ENCODE measurements around the gene SPOCK2. TPM values are rescaled to one million over a fixed set of nuclear protein-coding genes. Genes with fewer than 3 reads are reported as not detected.
"Not testable (repeated sequence)": the region's sequence is repeated elsewhere in the genome, so short reads cannot be mapped to it uniquely, and the experiment has no call there.

The SPOCK2 gene
- 100 to 1,000 TPM; 312 to 543 (median 505) TPM for total RNA-seq
- polyA plus RNA-seq, result 100 to 1,000 TPM; 200 to 250 TPM
- total RNA-seq, result 1,273 reads per million, percentile 99 among the genes with 10 or more reads in this experiment

DNA sequence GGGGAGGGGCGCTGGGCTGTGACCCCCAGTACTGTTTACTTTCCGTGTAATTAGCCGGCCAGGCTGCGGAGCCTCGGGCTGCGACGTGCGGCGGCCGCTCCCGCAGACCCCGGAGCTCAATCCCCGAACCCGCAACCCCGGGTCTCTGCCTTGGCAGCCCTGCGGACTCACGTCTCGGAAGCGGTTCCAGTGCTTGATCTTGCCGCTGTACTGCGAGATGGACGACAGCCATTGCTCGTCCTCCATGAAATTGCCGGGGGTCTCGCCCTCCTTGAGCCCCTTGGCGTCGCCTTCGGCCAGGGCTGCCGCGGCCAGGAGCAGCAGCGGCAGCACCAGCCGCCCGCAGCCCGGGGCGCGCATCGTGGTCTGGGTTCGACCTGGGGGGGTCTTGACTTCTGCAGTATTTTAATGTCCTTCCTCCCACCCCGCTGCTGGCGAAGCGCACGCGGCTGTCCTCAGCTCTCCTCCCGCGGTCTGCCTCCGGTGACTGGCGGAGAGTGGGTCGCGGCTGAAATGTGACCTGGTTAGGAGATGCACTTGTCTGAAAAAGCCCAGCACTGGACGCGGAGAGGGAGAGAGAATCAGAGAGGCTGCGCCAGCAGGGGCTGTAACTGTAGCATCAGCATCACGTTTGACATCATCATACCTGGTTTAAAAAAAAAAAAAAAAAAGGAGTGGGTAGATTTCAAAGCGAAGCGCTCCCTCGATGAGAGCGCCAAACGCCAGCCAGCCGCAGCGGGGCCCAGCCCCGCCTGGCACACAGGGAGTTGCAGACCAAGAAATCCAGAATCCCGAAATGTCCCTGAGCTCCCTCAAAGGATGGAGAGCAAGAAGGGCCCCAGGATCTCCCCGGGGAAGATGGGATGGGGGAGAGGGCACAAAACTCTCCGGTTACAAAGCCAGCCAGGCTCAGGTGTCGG is at the start of gene SPOCK2:
Gene SPOCK2, minus strand, starts transcription at position 583 of the 920 bp plus-strand sequence. Its CDS starts 223 bp downstream, at position 360.
- Histone ChIP-seq H3K4me1 (ENCODE audit: control insufficient read depth in 2 of 2, insufficient read depth in 2 of 2, low read length in 2 of 2) (peaks cover 47 to 57% of the 10 kb centered on the region in 2 donors), H3K9me3 (ENCODE audit: control insufficient read depth in 2 of 3, low read length in 3 of 3) (no peaks in the 10 kb centered on the region), H3K4me3 (ENCODE audit: low read length) (peak within 1 kb of the TSS; percentile 98), H3K27me3 (ENCODE audit: control insufficient read depth in 2 of 2, insufficient read depth in 2 of 2, low read length in 2 of 2) (no peaks in the 10 kb centered on the region), H3K27ac (ENCODE audit: low read depth, low read length) (peak within 1 kb of the TSS; percentile 99), H3K36me3 (ENCODE audit: control insufficient read depth in 2 of 3, insufficient read depth in 3 of 3, low read length in 3 of 3) (peaks cover 5 to 46% (median 12%) of the 10 kb centered on the region in 3 experiments)
- ChIA-PET CTCF (interaction anchor here (0.6 to 3.0 kb wide), 13 partner anchors 10 to 250 kb away, joined by 3 to 13 read pairs (median 4); no protein-coding TSS in a partner anchor), POLR2A (interaction anchor here (0.7 to 13.9 kb wide), 30 partner anchors 9 to 314 kb away, joined by 3 to 297 read pairs (median 4); partner anchors contain the start of genes ANAPC16 and ASCC1)
- DNase-seq (peak; percentile 49 to 87 (median 84)), ATAC-seq (peak; percentile 82)
- Mint-ChIP-seq H3K9me3 (peaks cover 0 to 3% (median 0%) of the 10 kb centered on the region in 11 donors), H3K36me3 (peaks cover 20 to 33% (median 29%) of the 10 kb centered on the region in 5 donors), H3K4me1 (peaks cover 31 to 63% (median 58%) of the 10 kb centered on the region in 7 donors), H3K27ac (peak within 1 kb of the TSS; percentile 96 to 100 (median 99)), H3K4me3 (peak within 1 kb of the TSS; percentile 88 to 100 (median 99)), H3K27me3 (no peaks in the 10 kb centered on the region)
- intact Hi-C loops (cut with micrococcal nuclease), result loop anchor here (1.0 to 10.0 kb wide), 13 partner anchors 9 to 353 kb away; partner anchors contain the start of genes ANAPC16 (in 1 of the 2), ASCC1 (in 1 of the 2) and DNAJB12 (in 1 of the 2)

GRCh38 chr10:72137583-72137982 is 49.2 kb upstream of the SPOCK2 start:
- H3K36me3 Mint-ChIP-seq, result peaks cover 0 to 35% (median 6%) of the 10 kb centered on the region in 5 donors
- intact Hi-C loops (cut with micrococcal nuclease), result no loop called here
- no peaks in the 10 kb centered on the region for H3K9me3 ChIP-seq (ENCODE audit: control insufficient read depth in 2 of 3, low read length in 3 of 3)
- peaks cover 29 to 49% (median 41%) of the 10 kb centered on the region in 7 donors for H3K4me1 Mint-ChIP-seq
- no peaks in the 10 kb centered on the region for H3K36me3 ChIP-seq (ENCODE audit: control insufficient read depth in 2 of 3, insufficient read depth in 3 of 3, low read length in 3 of 3)
- H3K4me3 Mint-ChIP-seq, result no peak overlapping the region
- H3K27me3 ChIP-seq (ENCODE audit: control insufficient read depth in 2 of 2, insufficient read depth in 2 of 2, low read length in 2 of 2), result no peaks in the 10 kb centered on the region
- H3K27ac ChIP-seq (ENCODE audit: low read depth, low read length), result no peak overlapping the region
- ATAC-seq (no peak), DNase-seq (no peak)
- H3K4me3 ChIP-seq (ENCODE audit: low read length), result no peak overlapping the region
- H3K27me3 Mint-ChIP-seq, result no peaks in the 10 kb centered on the region
- no peaks in the 10 kb centered on the region for H3K9me3 Mint-ChIP-seq
- CTCF ChIA-PET, result interaction anchor here (1.0 to 5.2 kb wide), 2 partner anchors 11 to 58 kb away, joined by 5 to 23 read pairs; no protein-coding TSS in a partner anchor
- POLR2A ChIA-PET, result interaction anchor here (0.6 to 9.1 kb wide), 4 partner anchors 11 to 62 kb away, joined by 3 to 77 read pairs (median 5); partner anchors contain the start of gene SPOCK2
- H3K4me1 ChIP-seq (ENCODE audit: control insufficient read depth in 2 of 2, insufficient read depth in 2 of 2, low read length in 2 of 2), result peaks cover 0 to 19% of the 10 kb centered on the region in 2 donors
- no peak overlapping the region for H3K27ac Mint-ChIP-seq

- ATAC-seq; DNase-seq; H3K36me3 ChIP-seq (ENCODE audit: control insufficient read depth in 2 of 3, insufficient read depth in 3 of 3, low read length in 3 of 3); H3K4me3 Mint-ChIP-seq; H3K4me3 ChIP-seq (ENCODE audit: low read length); intact Hi-C loops (cut with micrococcal nuclease); H3K9me3 ChIP-seq (ENCODE audit: control insufficient read depth in 2 of 3, low read length in 3 of 3); H3K9me3 Mint-ChIP-seq; H3K27me3 Mint-ChIP-seq; H3K27me3 ChIP-seq (ENCODE audit: control insufficient read depth in 2 of 2, insufficient read depth in 2 of 2, low read length in 2 of 2): not testable (repeated sequence)
- POLR2A ChIA-PET, result interaction anchor here (0.6 to 9.1 kb wide), 8 partner anchors 14 to 137 kb away, joined by 3 to 77 read pairs (median 3); partner anchors contain the start of genes ANAPC16, ASCC1 and SPOCK2
- Mint-ChIP-seq H3K4me1 (peaks cover 29 to 55% (median 41%) of the 10 kb centered on the region in 7 donors), H3K27ac (peak overlapping the region in 6 of 9 donors; percentile 83 to 96 (median 90)), H3K36me3 (peaks cover 0 to 36% (median 6%) of the 10 kb centered on the region in 5 donors)
- H3K27ac ChIP-seq (ENCODE audit: low read depth, low read length), result peak overlapping the region; percentile 65
- H3K4me1 ChIP-seq (ENCODE audit: control insufficient read depth in 2 of 2, insufficient read depth in 2 of 2, low read length in 2 of 2), result peaks cover 0 to 19% of the 10 kb centered on the region in 2 donors
- CTCF ChIA-PET, result interaction anchor here (0.9 to 1.0 kb wide), 4 partner anchors 11 to 240 kb away, joined by 3 to 4 read pairs (median 4); no protein-coding TSS in a partner anchor
These were observed 47.9 kb upstream of the SPOCK2 start for GRCh38 chr10:72136225-72136624.

DNA sequence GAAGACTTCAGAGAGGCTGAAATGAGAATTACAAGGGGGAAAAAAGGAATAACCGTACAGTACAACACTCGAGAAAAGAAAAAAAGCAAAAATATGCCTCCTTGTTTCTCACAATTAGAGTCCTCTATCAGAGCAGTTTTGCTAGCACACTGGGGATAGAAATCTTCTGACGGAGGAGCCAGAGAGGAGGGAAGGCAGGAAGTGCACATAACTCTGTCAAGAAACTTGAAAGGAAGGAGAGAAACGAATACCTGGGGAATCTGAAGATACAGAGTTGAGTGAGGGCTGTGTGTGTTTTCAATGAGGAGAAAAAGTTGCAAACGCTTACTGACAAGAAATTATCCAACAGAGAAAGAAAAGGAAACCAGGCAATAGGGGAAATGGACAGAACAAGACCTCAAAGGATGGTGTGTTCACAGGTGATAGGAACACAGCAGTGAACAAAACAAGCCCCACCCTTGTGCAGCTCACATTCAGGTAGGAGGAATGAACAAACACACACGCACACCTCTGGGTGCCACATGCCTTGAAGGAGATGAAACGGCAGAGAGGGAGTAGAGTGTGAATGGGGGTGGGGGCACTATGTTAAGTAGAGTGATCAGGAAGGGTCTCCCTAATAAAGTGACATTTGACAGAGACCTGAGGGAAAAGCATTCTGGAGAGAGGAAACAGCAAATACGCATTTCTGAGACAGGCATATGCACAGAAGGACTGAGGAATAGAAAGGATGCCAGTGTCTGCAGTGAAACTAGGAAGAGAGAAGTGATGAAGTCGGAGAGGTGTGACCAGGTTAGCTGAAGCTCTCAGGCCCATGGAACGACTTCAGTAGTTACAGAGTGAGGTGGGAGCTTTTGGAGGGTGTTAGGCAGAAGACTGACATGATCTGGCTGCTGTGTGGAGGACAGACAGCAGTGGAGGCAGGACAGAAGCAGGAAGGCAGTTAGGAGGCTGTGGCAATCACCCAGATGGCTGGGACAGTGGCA is 46.7 kb upstream of the SPOCK2 start:
- POLR2A ChIA-PET, result interaction anchor here (0.6 to 9.1 kb wide), 10 partner anchors 8 to 205 kb away, joined by 3 to 77 read pairs (median 3); partner anchors contain the start of genes ANAPC16, ASCC1 and SPOCK2
- Histone ChIP-seq H3K4me1 (ENCODE audit: control insufficient read depth in 2 of 2, insufficient read depth in 2 of 2, low read length in 2 of 2) (peaks cover 0 to 19% of the 10 kb centered on the region in 2 donors), H3K9me3 (ENCODE audit: control insufficient read depth in 2 of 3, low read length in 3 of 3) (no peaks in the 10 kb centered on the region), H3K27me3 (ENCODE audit: control insufficient read depth in 2 of 2, insufficient read depth in 2 of 2, low read length in 2 of 2) (no peaks in the 10 kb centered on the region), H3K27ac (ENCODE audit: low read depth, low read length) (peak overlapping the region; percentile 65), H3K4me3 (ENCODE audit: low read length) (peak overlapping the region; percentile 6), H3K36me3 (ENCODE audit: control insufficient read depth in 2 of 3, insufficient read depth in 3 of 3, low read length in 3 of 3) (no peaks in the 10 kb centered on the region)
- peak in 7 of 9 donors; percentile 13 to 62 (median 41) for DNase-seq
- intact Hi-C loops (cut with micrococcal nuclease), result loop anchor here in 1 of 2 donors (2.0 kb wide), 1 partner anchor 46 kb away; the partner anchor contains the start of gene SPOCK2
- H3K27ac Mint-ChIP-seq, result peak overlapping the region; percentile 40 to 96 (median 90)
- ATAC-seq, result peak; percentile 70
- peaks cover 0 to 36% (median 6%) of the 10 kb centered on the region in 5 donors for H3K36me3 Mint-ChIP-seq
- CTCF ChIA-PET, result interaction anchor here (0.7 to 1.0 kb wide), 2 partner anchors 201 to 534 kb away, joined by 3 read pairs; no protein-coding TSS in a partner anchor
- no peaks in the 10 kb centered on the region for H3K27me3 Mint-ChIP-seq
- H3K4me3 Mint-ChIP-seq, result peak overlapping the region; percentile 60 to 83 (median 69)
- peaks cover 26 to 49% (median 39%) of the 10 kb centered on the region in 7 donors for H3K4me1 Mint-ChIP-seq
- no peaks in the 10 kb centered on the region for H3K9me3 Mint-ChIP-seq

DNA sequence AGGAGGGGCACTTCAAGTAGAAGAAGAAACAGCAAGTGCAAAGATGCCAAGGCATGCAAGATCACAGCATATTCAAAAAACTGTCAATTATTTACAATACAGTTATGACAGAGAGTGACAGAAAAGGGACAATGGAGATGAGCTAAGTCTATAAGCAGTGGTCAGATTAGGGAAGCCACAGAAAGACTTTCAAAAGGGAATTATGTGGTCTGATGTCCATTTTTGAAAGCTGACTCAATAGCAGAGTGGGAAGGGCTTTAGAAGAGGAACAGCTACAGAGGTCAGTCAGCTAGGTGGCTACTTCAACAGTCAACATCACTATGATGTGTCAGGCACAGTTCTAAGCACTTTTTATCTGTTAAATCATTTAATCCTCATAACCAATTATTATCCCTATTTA is 45.2 kb upstream of the SPOCK2 start:
- Histone ChIP-seq H3K27me3 (ENCODE audit: control insufficient read depth in 2 of 2, insufficient read depth in 2 of 2, low read length in 2 of 2) (no peaks in the 10 kb centered on the region), H3K9me3 (ENCODE audit: control insufficient read depth in 2 of 3, low read length in 3 of 3) (no peaks in the 10 kb centered on the region), H3K4me3 (ENCODE audit: low read length) (no peak overlapping the region), H3K36me3 (ENCODE audit: control insufficient read depth in 2 of 3, insufficient read depth in 3 of 3, low read length in 3 of 3) (no peaks in the 10 kb centered on the region), H3K27ac (ENCODE audit: low read depth, low read length) (no peak overlapping the region), H3K4me1 (ENCODE audit: control insufficient read depth in 2 of 2, insufficient read depth in 2 of 2, low read length in 2 of 2) (peaks cover 0 to 19% of the 10 kb centered on the region in 2 donors)
- intact Hi-C loops (cut with micrococcal nuclease), result loop anchor here in 1 of 2 donors (2.0 kb wide), 2 partner anchors 89 to 139 kb away; partner anchors contain the start of gene DDIT4
- CTCF ChIA-PET, result interaction anchor here (1.4 to 3.6 kb wide), 4 partner anchors 14 to 207 kb away, joined by 4 to 23 read pairs (median 13); no protein-coding TSS in a partner anchor
- Mint-ChIP-seq H3K36me3 (peaks cover 0 to 38% (median 6%) of the 10 kb centered on the region in 5 donors), H3K4me1 (peaks cover 22 to 46% (median 37%) of the 10 kb centered on the region in 7 donors), H3K9me3 (no peaks in the 10 kb centered on the region), H3K27me3 (no peaks in the 10 kb centered on the region), H3K4me3 (peak overlapping the region in 1 of 10 donors; percentile 56), H3K27ac (peak overlapping the region; percentile 16 to 94 (median 83))
- POLR2A ChIA-PET, result interaction anchor here (0.6 to 9.1 kb wide), 7 partner anchors 11 to 198 kb away, joined by 3 to 77 read pairs (median 4); partner anchors contain the start of genes ANAPC16, ASCC1 and SPOCK2
- ATAC-seq, result peak; percentile 74
- DNase-seq, result no peak

Data from naive thymus-derived CD4-positive, alpha-beta T cell (primary cell).